CD4-positive, alpha-beta T cell (primary cell): ENCODE results near the gene DQX1. TPM values are rescaled to one million over a fixed set of nuclear protein-coding genes. Genes with fewer than 3 reads are reported as not detected.

Experiments
- ATAC-seq: fragments of 200-7000 bp; cut with Tn5 transposase; one replicate; pipeline ENCODE4 v1.10.0; 2022; ENCODE audit warnings: mild to moderate bottlenecking; ENCODE audit not compliant: poor library complexity
- CTCF ChIA-PET: fragments of 350-600 bp; sonication (Branson Sonifier 250); formaldehyde crosslinking; loops from one replicate; lab custom pipeline; 2021; ENCODE audit warnings: antibody characterized with exemption, inconsistent platforms; lab: Charles Lee
- POLR2A ChIA-PET: fragments of 350-600 bp; sonication (Branson Sonifier 250); formaldehyde crosslinking; loops from one replicate; lab custom pipeline; 2021; ENCODE audit warnings: antibody characterized with exemption, inconsistent platforms; lab: Charles Lee
- DNase-seq, 14 experiments: peaks; one replicate each; pipeline ENCODE4 v3.0.0-alpha.2; 2013 to 2020; ENCODE audit warnings: mixed read lengths in 2 of 14
- H3K27ac ChIP-seq, 2 donors: one replicate each; pipeline versions ENCODE4 v1.5.1 to v1.7.0; 2013; ENCODE audit warnings: low read length in 2 of 2, low read depth in 1 of 2, mild to moderate bottlenecking in 1 of 2
- H3K27me3 ChIP-seq, 2 experiments: 1 replicate in 1 of 2; 2 replicates in 1 of 2; pipeline versions ENCODE4 v1.6.1 to v1.7.0; 2013; ENCODE audit warnings: low read length in 2 of 2, control low read depth in 1 of 2, mild to moderate bottlenecking in 1 of 2, moderate library complexity in 1 of 2; ENCODE audit not compliant: insufficient read depth in 2 of 2, control insufficient read depth in 1 of 2
- H3K36me3 ChIP-seq: one replicate; pipeline ENCODE4 v1.6.1; 2013; ENCODE audit warnings: low read length, control low read depth; ENCODE audit not compliant: insufficient read depth
- H3K4me1 ChIP-seq: one replicate; pipeline ENCODE4 v1.6.1; 2013; ENCODE audit warnings: low read length, control low read depth; ENCODE audit not compliant: insufficient read depth
- H3K4me3 ChIP-seq: one replicate; pipeline ENCODE4 v1.5.1; 2013; ENCODE audit warnings: mild to moderate bottlenecking, low read length, moderate library complexity
- H3K9me3 ChIP-seq, 2 experiments: 1 replicate in 1 of 2; 2 replicates in 1 of 2; pipeline versions ENCODE4 v1.6.1 to v1.7.0; 2013; ENCODE audit warnings: low read length in 2 of 2, mild to moderate bottlenecking in 2 of 2, control low read depth in 1 of 2, moderate library complexity in 1 of 2; ENCODE audit not compliant: control insufficient read depth in 1 of 2, insufficient read depth in 1 of 2
- H3K27ac Mint-ChIP-seq: one replicate; pipeline ENCODE4 v1.8.0; 2020; ENCODE audit warnings: mixed read lengths
- H3K27me3 Mint-ChIP-seq: one replicate; pipeline ENCODE4 v1.8.0; 2021; ENCODE audit warnings: mixed read lengths
- H3K36me3 Mint-ChIP-seq: one replicate; pipeline ENCODE4 v1.8.0; 2021; ENCODE audit warnings: low read depth, mixed read lengths
- H3K4me1 Mint-ChIP-seq: one replicate; pipeline ENCODE4 v1.8.0; 2021; ENCODE audit warnings: low read depth, mixed read lengths
- H3K4me3 Mint-ChIP-seq: one replicate; pipeline ENCODE4 v1.8.0; 2020; ENCODE audit warnings: mild to moderate bottlenecking, mixed read lengths
- H3K9me3 Mint-ChIP-seq: one replicate; pipeline ENCODE4 v1.8.0; 2020; ENCODE audit warnings: mixed read lengths
- intact Hi-C, 2 experiments: fragments of 100-400 bp; cut with DNase I in 1 of 2; cut with micrococcal nuclease in 1 of 2; formaldehyde crosslinking; loops; one replicate each; pipeline versions ENCODE4 v1.15.1 to v1.9.0; 2023 to 2025; cut with DNase I, micrococcal nuclease
- total RNA-seq, 174 experiments: library from RNA in 2 of 174; stranded (reverse) in 2 of 174; gene quantifications; one replicate each; pipeline ENCODE4 v1.2.3 and lab custom pipeline; 2021 to 2026
- TF ChIP-seq, protein P1 (sequence below): fragments of 200-600 bp; IDR thresholded peaks from one replicate; pipeline ENCODE4 v1.8.0; 2022; ENCODE audit warnings: antibody characterized with exemption, mild to moderate bottlenecking

Gene DQX1
- total RNA-seq, 2 experiments from 2014 or later: 0.22 TPM; not detected in 1

DNA sequence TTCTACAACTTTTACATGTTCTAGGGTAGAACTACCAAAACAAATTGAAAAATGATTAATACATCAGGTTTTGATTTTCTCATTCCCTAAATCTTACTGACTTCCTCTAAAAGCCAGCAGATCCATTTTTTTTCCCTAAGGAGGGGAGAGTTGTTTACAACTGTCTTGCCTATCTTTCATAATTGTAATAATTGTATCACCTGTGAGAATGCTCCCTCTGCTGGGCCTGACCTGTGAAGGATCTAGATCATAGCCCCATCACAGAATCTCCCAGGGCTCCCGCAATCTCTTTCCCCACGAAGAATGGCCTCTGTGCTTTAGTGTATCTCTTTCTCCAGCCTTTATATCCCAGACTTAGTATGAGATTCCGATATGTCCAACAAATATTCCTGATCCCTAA lies 18.6 kb upstream of the DQX1 start:
- ChIA-PET POLR2A (no interaction called here), CTCF (interaction anchor here (0.9 kb wide), 1 partner anchor 61 kb away, joined by 4 read pairs; the partner anchor contains the start of genes CCDC142 and TTC31)
- Mint-ChIP-seq H3K27ac (no peak overlapping the region), H3K27me3 (peaks cover 69% of the 10 kb centered on the region), H3K36me3 (no peaks in the 10 kb centered on the region), H3K9me3 (no peaks in the 10 kb centered on the region), H3K4me3 (no peak overlapping the region), H3K4me1 (peaks cover 6% of the 10 kb centered on the region)
- Histone ChIP-seq H3K4me3 (no peak overlapping the region), H3K36me3 (no peaks in the 10 kb centered on the region), H3K4me1 (peaks cover 14% of the 10 kb centered on the region), H3K27me3 (peaks cover 28 to 35% of the 10 kb centered on the region in 2 experiments), H3K27ac (no peak overlapping the region), H3K9me3 (peaks cover 0 to 7% of the 10 kb centered on the region in 2 experiments)
- intact Hi-C loops: no loop called here
- no peak for ATAC-seq
- TF ChIP-seq, protein P1, sequence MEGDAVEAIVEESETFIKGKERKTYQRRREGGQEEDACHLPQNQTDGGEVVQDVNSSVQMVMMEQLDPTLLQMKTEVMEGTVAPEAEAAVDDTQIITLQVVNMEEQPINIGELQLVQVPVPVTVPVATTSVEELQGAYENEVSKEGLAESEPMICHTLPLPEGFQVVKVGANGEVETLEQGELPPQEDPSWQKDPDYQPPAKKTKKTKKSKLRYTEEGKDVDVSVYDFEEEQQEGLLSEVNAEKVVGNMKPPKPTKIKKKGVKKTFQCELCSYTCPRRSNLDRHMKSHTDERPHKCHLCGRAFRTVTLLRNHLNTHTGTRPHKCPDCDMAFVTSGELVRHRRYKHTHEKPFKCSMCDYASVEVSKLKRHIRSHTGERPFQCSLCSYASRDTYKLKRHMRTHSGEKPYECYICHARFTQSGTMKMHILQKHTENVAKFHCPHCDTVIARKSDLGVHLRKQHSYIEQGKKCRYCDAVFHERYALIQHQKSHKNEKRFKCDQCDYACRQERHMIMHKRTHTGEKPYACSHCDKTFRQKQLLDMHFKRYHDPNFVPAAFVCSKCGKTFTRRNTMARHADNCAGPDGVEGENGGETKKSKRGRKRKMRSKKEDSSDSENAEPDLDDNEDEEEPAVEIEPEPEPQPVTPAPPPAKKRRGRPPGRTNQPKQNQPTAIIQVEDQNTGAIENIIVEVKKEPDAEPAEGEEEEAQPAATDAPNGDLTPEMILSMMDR: peak; percentile 21
- peak in 4 of 14 experiments; percentile 21 to 41 (median 34) for DNase-seq

DNA sequence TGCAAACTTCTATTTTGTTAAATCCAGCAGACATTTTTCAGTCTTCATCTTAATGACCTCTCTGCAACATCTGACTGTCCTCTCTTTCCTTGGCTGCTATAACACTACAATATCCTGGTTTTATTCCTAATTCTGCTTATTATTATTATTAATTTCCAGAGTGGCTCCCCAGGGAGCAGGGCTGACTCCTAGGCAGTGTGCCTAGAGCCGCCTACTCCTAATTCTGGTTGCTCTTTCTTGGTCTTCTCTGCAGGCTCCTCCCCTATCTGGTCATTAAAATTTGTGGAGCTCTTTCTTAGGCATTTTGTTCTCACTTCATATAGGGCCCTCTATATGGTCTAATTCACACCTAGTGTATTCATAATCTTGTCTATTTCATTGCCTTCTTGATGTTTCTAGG lies 16.9 kb upstream of the DQX1 start:
- ATAC-seq (no peak), DNase-seq (no peak)
- Histone ChIP-seq H3K4me3 (no peak overlapping the region), H3K27me3 (peaks cover 23 to 30% of the 10 kb centered on the region in 2 experiments), H3K9me3 (no peaks in the 10 kb centered on the region), H3K27ac (no peak overlapping the region), H3K36me3 (no peaks in the 10 kb centered on the region), H3K4me1 (no peaks in the 10 kb centered on the region)
- intact Hi-C loops: no loop called here
- H3K4me1 Mint-ChIP-seq: peaks cover under 1% of the 10 kb centered on the region
- ChIA-PET POLR2A (no interaction called here), CTCF (no interaction called here)
- H3K27ac Mint-ChIP-seq: no peak overlapping the region
- no peaks in the 10 kb centered on the region for H3K36me3 Mint-ChIP-seq
- no peaks in the 10 kb centered on the region for H3K9me3 Mint-ChIP-seq
- no peak overlapping the region for H3K4me3 Mint-ChIP-seq
- TF ChIP-seq, protein P1: no peak
- peaks cover 73% of the 10 kb centered on the region for H3K27me3 Mint-ChIP-seq

DNA sequence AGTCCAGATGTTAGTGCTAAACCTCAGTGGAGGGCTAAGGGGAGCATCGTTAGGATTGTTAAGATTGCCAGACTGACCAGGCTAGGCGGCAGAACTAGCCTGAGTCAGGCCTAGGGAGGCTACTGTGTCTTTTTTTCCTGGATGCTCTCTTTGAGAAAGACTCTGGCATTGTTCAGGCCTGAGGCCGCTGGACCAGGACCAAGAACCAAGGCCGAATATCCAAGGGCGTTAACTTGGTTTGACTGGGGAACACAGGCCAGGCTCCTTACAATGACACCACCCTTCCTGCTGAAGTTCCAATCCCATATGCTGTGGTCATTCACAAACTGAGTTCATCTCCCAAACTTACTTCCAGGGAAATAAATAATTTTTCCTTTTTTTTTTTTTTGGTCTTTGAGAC lies 14.3 kb upstream of the DQX1 start:
- TF ChIP-seq, protein P1: no peak
- H3K36me3 Mint-ChIP-seq: no peaks in the 10 kb centered on the region
- ChIA-PET POLR2A (no interaction called here), CTCF (no interaction called here)
- Histone ChIP-seq H3K27ac (no peak overlapping the region), H3K9me3 (no peaks in the 10 kb centered on the region), H3K27me3 (peaks cover 14 to 22% of the 10 kb centered on the region in 2 experiments), H3K4me3 (no peak overlapping the region), H3K4me1 (no peaks in the 10 kb centered on the region), H3K36me3 (no peaks in the 10 kb centered on the region)
- DNase-seq: no peak
- no peak for ATAC-seq
- H3K27ac Mint-ChIP-seq: no peak overlapping the region
- intact Hi-C loops: no loop called here
- H3K9me3 Mint-ChIP-seq: no peaks in the 10 kb centered on the region
- no peak overlapping the region for H3K4me3 Mint-ChIP-seq
- H3K27me3 Mint-ChIP-seq: peaks cover 57% of the 10 kb centered on the region
- H3K4me1 Mint-ChIP-seq: no peaks in the 10 kb centered on the region
